GM12801 (cell line): ENCODE data around the gene INTS11.

Experiments used
- TF ChIP-seq, protein P1 (sequence below): IDR thresholded peaks from one replicate; pipeline ENCODE4 v1.5.1; 2011; ENCODE audit warnings: control low read depth; ENCODE audit not compliant: insufficient read length; ENCODE audit errors: extremely low read depth

The INTS11 gene

DNA sequence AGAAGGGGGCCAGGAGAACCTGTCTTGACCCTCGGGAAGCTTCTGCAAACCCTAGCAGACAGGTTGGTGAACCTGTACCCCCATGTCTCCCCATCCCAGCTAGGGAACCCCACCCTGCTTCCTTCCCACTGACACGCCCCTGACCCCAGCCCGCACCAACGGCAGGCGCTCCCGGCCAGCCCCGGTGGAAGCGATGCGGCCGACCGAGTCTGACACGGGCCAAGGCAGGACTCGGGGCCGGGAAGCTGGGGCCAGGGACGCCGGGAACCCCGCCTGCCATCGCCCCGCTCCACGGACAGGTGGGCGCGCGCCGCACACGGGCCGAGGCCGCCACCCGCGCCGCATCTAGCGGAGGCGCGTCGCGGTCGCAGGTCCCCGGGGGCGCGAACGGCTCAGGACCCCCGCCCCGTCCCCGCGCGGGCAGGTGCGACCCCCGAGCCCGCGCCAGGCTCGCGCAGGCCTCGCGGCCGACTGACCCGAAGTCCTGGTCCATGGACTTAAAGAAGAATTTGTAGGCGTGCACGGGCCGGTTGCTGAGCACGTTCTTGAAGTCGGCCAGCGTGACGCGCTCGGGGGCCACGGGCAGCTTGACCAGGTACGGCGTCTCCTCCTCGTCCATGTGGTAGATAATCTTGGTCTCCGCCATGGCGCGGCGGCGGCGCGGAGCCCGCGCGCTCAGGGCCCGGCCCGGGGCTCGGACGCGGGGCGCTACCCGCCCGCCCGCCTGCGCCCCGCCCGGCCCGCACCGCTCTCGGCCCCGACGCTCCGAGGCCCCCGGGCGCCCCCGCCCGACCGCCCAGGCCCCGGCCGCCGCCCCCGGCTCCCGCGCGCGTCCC, 24.2 kb upstream of the INTS11 start:
- TF ChIP-seq, protein P1, sequence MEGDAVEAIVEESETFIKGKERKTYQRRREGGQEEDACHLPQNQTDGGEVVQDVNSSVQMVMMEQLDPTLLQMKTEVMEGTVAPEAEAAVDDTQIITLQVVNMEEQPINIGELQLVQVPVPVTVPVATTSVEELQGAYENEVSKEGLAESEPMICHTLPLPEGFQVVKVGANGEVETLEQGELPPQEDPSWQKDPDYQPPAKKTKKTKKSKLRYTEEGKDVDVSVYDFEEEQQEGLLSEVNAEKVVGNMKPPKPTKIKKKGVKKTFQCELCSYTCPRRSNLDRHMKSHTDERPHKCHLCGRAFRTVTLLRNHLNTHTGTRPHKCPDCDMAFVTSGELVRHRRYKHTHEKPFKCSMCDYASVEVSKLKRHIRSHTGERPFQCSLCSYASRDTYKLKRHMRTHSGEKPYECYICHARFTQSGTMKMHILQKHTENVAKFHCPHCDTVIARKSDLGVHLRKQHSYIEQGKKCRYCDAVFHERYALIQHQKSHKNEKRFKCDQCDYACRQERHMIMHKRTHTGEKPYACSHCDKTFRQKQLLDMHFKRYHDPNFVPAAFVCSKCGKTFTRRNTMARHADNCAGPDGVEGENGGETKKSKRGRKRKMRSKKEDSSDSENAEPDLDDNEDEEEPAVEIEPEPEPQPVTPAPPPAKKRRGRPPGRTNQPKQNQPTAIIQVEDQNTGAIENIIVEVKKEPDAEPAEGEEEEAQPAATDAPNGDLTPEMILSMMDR = no peak

DNA sequence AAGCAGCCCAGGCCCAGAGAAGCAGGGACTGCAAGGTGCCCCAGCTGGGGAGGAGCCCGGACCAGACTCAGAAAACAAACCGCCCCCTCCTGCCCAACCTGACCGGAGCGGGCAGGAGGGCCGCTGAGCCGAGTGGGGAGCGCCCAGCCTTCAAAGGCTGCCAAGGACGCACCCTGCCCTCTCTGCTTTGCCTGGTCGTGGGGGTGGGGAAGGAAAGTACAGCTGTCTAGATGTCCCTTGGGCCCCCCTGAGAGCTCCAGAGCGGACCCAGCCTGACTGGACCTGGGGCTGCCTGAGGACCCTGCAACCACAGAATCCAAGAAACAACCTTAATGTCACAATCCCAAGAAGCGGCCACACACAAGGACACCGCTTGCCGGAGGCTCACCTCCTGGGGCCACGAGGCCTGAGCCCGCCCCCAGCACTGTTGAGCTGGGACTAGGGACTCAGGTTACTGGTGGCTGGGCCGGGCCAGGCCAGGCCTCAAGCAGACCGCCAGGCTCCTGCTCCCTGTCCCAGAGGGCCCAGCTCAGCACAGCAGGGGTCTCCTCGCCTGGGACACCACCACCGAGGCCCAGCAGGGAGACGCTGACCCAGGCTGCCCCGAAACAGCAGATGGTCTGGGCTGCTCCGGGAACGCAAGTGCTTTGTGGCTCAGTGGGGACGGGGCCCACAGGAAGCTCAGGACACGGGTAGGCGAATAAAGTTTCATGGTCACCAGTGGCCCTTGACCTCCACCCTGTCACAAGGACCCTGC, 23.4 kb upstream of the INTS11 start:
- TF ChIP-seq, protein P1 = no peak

DNA sequence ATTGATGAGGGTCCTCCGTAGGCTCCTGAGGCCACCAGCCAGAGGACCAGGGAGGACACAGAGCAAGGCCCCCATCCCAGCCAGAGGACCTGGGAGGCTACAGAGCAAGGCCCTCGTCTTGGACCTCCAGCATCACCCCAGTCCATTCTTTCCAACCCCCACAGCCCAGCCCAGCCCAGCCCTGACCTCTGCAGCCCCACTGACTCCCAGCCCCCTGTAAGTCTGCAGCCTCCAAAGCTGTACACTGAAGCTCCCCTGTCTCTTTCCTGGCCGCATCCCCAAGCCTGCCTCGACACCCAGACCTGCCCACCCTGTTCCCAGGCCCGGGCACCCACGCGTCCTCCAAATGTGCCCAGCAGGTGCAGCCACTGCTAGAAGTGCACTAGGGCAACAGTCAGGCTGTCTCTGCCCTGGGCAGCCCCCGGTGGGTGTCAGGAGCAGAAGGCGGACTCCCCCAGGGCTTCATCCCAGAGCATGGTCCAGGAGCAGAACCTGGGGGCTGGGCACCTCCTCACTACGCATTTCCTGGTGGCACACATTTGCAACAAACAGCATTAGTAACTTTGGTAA, 22.7 kb upstream of the INTS11 start:
- TF ChIP-seq, protein P1 = no peak

DNA sequence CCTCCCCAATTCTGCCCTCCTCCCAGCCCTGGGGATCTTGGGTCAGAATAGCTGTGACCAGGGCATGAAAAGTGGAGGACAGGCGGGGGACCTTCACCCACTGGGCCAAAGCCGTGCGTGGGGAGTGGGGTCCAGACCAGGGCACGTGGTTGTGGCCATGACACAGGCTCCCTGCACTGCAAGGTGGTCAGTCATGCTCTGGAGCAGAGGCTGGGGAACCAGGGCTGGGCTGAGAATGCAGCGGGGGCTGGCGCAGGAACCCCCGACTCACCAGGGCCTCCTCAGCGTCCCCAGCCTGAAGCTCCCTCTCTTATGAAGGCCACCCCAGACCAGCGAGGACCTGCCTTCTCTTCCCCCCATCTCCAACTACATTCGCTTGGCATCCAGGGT, 22.0 kb upstream of the INTS11 start:
- TF ChIP-seq, protein P1 = no peak

DNA sequence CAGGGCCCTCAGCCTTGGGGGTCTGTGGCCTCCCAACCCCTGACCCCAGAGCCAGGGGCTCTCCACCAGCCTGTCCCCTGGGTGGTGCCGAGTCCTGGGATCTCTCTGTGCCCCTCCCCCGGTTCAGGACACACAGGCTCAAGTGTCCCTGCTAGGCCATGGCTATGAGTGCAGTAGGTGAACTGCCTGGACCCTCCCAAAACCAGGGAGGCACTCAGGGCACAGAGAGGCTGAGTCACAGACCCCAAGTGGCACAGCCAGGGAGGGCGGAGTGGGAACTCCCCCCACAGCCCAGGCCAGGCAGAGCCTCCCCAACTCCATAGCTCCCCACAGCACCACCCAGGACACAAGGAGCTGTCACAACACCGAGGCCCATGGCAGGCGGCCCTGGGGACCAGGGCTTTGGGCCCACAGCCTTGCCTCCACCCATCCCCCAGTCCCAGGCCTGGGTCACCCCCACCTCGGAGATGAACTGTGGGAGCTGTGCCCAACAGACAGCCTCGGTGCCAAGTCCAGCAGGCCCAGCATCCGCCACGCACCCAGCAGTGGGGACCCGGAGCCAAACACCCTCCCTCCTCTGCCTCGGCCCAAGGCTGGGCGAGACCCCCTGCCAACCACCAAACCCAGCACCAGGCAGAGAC, 21.5 kb upstream of the INTS11 start:
- TF ChIP-seq, protein P1 = no peak

DNA sequence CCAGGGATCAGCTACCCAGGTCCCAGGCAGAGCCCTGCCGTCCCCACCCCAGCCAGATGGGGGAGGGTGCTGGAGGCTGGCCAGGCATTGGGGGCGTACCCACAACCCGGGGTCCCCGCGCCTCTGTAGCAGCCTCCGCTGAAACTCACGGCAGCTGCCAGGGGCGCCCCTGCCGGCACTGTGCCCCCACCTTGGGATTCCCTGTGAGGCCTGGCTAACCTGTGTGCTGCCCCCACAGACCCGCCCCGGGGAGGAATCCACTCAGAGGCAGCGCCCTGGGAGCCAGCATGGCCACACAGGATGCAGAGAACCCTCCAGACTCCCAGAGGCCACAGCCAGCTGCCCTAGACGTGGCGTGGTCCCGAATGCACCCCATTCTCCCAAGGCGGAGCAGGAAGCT, 20.9 kb upstream of the INTS11 start:
- TF ChIP-seq, protein P1 = no peak
